GM10248 (cell line): ENCODE results near the gene TRAF6.
A peak's percentile ranks its signal among the peaks of the same experiment; 100 is the strongest.

Source experiments
- CTCF ChIA-PET: fragments of 300-600 bp; sonication (Branson Sonifier 250); formaldehyde crosslinking; extraction: SDS; loops from one replicate; lab custom pipeline; 2021; ENCODE audit warnings: antibody characterized with exemption; lab: Yijun Ruan, JAX
- POLR2A ChIA-PET: fragments of 350-650 bp; sonication (Branson Sonifier 250); formaldehyde crosslinking; extraction: SDS; loops from one replicate; lab custom pipeline; 2020; ENCODE audit warnings: antibody characterized with exemption; lab: Yijun Ruan, JAX
- DNase-seq: peaks from one replicate; pipeline ENCODE4 v3.0.0; 2012; ENCODE audit errors: extremely low spot score
- CTCF ChIP-seq: IDR thresholded peaks from 2 replicates; pipeline ENCODE4 v1.5.1; 2012; ENCODE audit warnings: mild to moderate bottlenecking, low read depth; ENCODE audit errors: extremely low read depth, missing control alignments, control extremely low read depth

TRAF6 gene

GRCh38 chr11:36498721-36499120 lies 11.4 kb downstream of the TRAF6 start:
- no peak for DNase-seq
- no peak for TF ChIP-seq CTCF
- ChIA-PET CTCF (interaction anchor here (1.2 to 5.1 kb wide), 6 partner anchors 10 to 249 kb away, joined by 3 to 33 read pairs (median 19); partner anchors contain the start of gene TRAF6), POLR2A (no interaction called here)

- TF ChIP-seq CTCF, result no peak
- DNase-seq, result no peak
- ChIA-PET POLR2A (no interaction called here), CTCF (interaction anchor here (0.6 to 8.8 kb wide), 57 partner anchors 9 to 673 kb away, joined by 3 to 185 read pairs (median 4); partner anchors contain the start of genes COMMD9, PRR5L and TRAF6)
Measured at GRCh38 chr11:36493332-36493731, 16.7 kb downstream of the TRAF6 start.

GRCh38 chr11:36492724-36493304 lies 17.3 kb downstream of the TRAF6 start:
- peak; percentile 69 for TF ChIP-seq CTCF
- ChIA-PET CTCF (interaction anchor here (0.6 to 8.8 kb wide), 59 partner anchors 8 to 694 kb away, joined by 3 to 185 read pairs (median 4); partner anchors contain the start of genes COMMD9, PRR5L and TRAF6), POLR2A (no interaction called here)
- peak; percentile 45 for DNase-seq

GRCh38 chr11:36490026-36490806 lies 19.9 kb downstream of the TRAF6 start:
- no peak for DNase-seq
- ChIA-PET CTCF (interaction anchor here (1.5 to 8.8 kb wide), 3 partner anchors 12 to 197 kb away, joined by 3 to 185 read pairs (median 4); partner anchors contain the start of genes COMMD9 and PRR5L), POLR2A (no interaction called here)
- TF ChIP-seq CTCF, result no peak

GRCh38 chr11:36488096-36488495 lies 22.0 kb downstream of the TRAF6 start:
- no peak for TF ChIP-seq CTCF
- POLR2A ChIA-PET, result no interaction called here
- DNase-seq, result no peak
- CTCF ChIA-PET, result interaction anchor here (0.9 to 2.8 kb wide), 11 partner anchors 8 to 259 kb away, joined by 3 to 20 read pairs (median 5); partner anchors contain the start of gene TRAF6

- DNase-seq, result no peak
- POLR2A ChIA-PET, result no interaction called here
- TF ChIP-seq CTCF, result no peak
- CTCF ChIA-PET, result interaction anchor here (1.0 to 2.8 kb wide), 6 partner anchors 9 to 196 kb away, joined by 5 to 20 read pairs (median 6); partner anchors contain the start of gene TRAF6
Measured at GRCh38 chr11:36487619-36488018, 22.5 kb downstream of the TRAF6 start.
